Measurements from ENCODE around the gene FCHSD2. TPM values are rescaled to one million over a fixed set of nuclear protein-coding genes. Genes with fewer than 3 reads are reported as not detected.

FCHSD2 gene
- polyA plus RNA-seq, 2 of the 4 experiments (the other 2 are of a cell fraction), result 10.5 to 19.0 TPM

DNA sequence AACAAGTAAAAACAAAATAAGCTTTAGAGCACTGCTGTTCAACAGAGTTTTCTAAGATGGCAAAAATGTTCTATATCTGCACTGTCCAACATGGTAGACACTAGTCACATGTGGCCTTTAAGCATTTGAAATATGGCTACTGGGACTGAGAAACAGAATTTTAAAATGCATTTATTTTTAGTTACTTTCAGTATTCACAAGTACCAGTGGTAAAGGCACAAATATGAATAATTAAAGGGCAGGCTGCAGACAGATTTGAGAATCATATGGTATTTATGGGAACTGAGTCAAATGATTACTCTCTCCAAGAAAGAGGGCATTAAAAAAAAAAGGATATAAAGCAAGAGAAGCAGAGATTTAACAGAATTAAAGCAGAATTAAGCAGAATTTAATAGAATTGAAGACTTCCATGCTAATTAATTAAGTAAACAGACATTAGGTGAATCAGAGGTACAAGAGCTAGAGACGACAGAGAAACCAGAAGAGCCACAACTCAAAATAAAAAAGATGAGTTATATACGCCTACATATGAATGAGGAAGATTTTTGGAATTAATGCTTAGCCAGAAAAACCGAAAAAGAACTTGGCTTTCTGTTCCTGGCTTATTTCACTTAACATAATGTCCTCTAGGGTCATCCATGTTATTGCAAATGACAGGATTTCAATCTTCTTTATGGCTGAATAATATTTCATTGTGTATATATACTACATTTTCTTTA, 167.5 kb downstream of the FCHSD2 start:
- peaks cover 12% of the 10 kb centered on the region; the same call in 1 of the 3 replicates for H3K9me3 ChIP-seq
- ChIA-PET CTCF (interaction anchor here (0.6 to 0.9 kb wide), 2 partner anchors 101 to 293 kb away, joined by 3 read pairs; no protein-coding TSS in a partner anchor), POLR2A (no interaction called here)
- TF ChIP-seq EHF (CRISPR knock-in tag; IDR thresholded peaks at IDR 0.05) (no peak), ZSCAN20 (CRISPR knock-in tag; IDR thresholded peaks at IDR 0.05) (no peak), RAD21 (conservative IDR thresholded peaks at IDR 0.05 in 1 of 2, IDR thresholded peaks at IDR 0.05 in 1 of 2) (no peak), TFCP2L1 (CRISPR knock-in tag; IDR thresholded peaks at IDR 0.05) (no peak)
- TF ChIP-seq, protein P1, sequence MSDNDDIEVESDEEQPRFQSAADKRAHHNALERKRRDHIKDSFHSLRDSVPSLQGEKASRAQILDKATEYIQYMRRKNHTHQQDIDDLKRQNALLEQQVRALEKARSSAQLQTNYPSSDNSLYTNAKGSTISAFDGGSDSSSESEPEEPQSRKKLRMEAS (IDR thresholded peaks at IDR 0.05), result no peak
- H3K4me1 ChIP-seq, result peaks cover 4% of the 10 kb centered on the region; the same call in 1 of the 3 replicates
- no peak overlapping the region for H3K4me2 ChIP-seq
- FAIRE-seq, result no peak
- no peak overlapping the region for H3K27ac ChIP-seq
- no peak overlapping the region for H3K4me3 ChIP-seq
- WGBS (ENCODE audit: missing lambda C conversion rate), result 91% methylated on average over 3 of the region's 3 CpGs
- no peak for ATAC-seq
- no peak for DNase-seq (ENCODE audit: low read depth in 1 of 2, low spot score in 1 of 2)

DNA sequence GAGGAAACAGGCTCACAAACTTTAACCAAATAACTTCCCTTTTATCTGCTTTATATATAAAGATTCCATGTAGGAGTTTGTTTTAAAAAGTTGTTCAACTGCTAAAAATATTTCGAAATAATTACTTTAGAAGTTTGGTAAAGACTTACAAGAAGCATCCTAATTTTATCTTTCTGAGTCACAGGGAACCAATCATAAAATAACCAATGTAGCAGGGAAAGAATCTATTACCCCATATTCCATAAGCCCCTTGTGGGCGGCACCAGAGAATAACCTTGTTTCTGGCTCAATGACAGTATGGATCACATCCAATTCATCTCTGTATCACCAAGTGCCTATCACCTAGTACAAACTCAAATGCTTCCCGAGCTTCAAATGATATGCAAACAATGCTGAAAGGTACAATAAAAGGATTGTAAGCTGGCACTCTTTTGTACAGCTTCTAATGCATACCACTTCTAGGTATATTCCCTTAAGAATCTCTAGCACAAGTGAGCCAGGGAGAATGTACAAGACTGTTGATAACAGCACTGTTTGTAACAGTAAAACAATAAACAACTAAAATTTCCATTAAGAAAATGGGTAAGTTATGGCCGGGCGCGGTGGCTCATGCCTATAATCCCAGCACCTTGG, 169.5 kb downstream of the FCHSD2 start:
- H3K27ac ChIP-seq, result no peak overlapping the region
- POLR2A ChIA-PET, result no interaction called here
- FAIRE-seq, result no peak

DNA sequence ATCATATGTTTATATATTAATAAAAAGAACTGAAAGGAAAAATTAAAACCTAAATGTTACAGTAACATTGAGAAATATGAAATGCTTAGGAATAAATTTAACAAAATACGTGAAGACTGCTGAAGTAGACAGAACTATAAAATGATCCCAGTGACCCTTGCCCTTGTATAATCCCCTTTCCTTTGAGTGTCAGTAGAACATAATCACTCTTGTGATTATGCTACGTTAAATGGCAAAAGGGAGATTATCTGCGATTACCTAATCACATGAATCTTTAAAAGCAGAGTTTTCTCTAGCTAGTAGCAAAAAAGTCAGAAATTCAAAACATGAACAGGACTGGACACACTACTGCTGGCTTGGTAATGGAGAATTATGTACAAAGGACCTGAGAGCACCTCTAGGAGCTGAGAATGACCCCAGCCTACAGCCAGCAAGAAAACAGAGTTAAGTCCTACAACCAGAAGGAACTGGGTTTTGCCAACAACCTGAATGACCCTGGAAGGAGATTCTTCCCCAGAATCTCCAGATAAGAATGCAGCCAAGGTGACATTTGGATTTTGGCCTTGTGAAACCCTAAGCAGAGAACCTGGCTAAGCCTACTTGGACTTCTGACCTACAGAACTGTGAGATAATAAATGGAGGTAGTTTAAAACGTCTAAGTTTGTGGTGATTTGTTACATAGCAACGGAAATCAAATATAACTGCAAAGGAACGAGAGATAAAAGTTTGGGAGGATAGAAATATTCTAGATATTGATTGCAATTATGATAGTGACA, 170.7 kb downstream of the FCHSD2 start:
- FAIRE-seq, result no peak
- H3K27ac ChIP-seq, result no peak overlapping the region
- H3K4me1 ChIP-seq, result peaks cover 6% of the 10 kb centered on the region; the same call in 1 of the 3 replicates
- ATAC-seq, result no peak
- H3K4me3 ChIP-seq, result no peak overlapping the region
- WGBS (ENCODE audit: missing lambda C conversion rate), result 85% methylated on average over 6 of the region's 6 CpGs
- no peak overlapping the region for H3K4me2 ChIP-seq
- POLR2A ChIA-PET, result no interaction called here
- DNase-seq (ENCODE audit: low read depth in 1 of 2, low spot score in 1 of 2), result no peak
- peaks cover under 1% of the 10 kb centered on the region; the same call in 1 of the 3 replicates for H3K9me3 ChIP-seq
- CTCF ChIA-PET, result interaction anchor here (0.5 to 0.8 kb wide), 2 partner anchors 11 to 75 kb away, joined by 3 to 5 read pairs; no protein-coding TSS in a partner anchor
- TF ChIP-seq HOXB13 (CRISPR knock-in tag; IDR thresholded peaks at IDR 0.05; ENCODE audit: low read depth), result no peak
- TF ChIP-seq MAZ (IDR thresholded peaks at IDR 0.05; ENCODE audit: borderline replicate concordance, low read depth, low read length), result no peak
- TF ChIP-seq, protein P2, sequence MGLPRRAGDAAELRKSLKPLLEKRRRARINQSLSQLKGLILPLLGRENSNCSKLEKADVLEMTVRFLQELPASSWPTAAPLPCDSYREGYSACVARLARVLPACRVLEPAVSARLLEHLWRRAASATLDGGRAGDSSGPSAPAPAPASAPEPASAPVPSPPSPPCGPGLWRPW (IDR thresholded peaks at IDR 0.05), result no peak
- no peak for TF ChIP-seq JUNB (IDR thresholded peaks at IDR 0.05)
- TF ChIP-seq CEBPB (IDR thresholded peaks at IDR 0.05), result no peak

More for the DNA sequence above, 169.5 kb downstream of the FCHSD2 start:
- Histone ChIP-seq H3K4me2 (no peak overlapping the region), H3K9me3 (peaks cover 12% of the 10 kb centered on the region; the same call in 1 of the 3 replicates), H3K4me1 (peaks cover 6% of the 10 kb centered on the region; the same call in 1 of the 3 replicates), H3K4me3 (no peak overlapping the region)
- 87% methylated on average over 6 of the region's 6 CpGs for WGBS (ENCODE audit: missing lambda C conversion rate)
- TF ChIP-seq ZFP36 (IDR thresholded peaks at IDR 0.05; ENCODE audit: borderline replicate concordance, partially characterized antibody), result no peak
- no peak for TF ChIP-seq JUNB (IDR thresholded peaks at IDR 0.05)
- TF ChIP-seq POLR2A (IDR thresholded peaks at IDR 0.05; ENCODE audit: low read length), result no peak
- TF ChIP-seq ZNF302 (CRISPR knock-in tag; IDR thresholded peaks at IDR 0.05), result no peak
- no peak for TF ChIP-seq MAZ (IDR thresholded peaks at IDR 0.05; ENCODE audit: borderline replicate concordance, low read depth, low read length)
- no peak for TF ChIP-seq HEYL (CRISPR knock-in tag; IDR thresholded peaks at IDR 0.05)
- TF ChIP-seq NR3C1 (IDR thresholded peaks at IDR 0.05), result no peak
- TF ChIP-seq, protein P3, sequence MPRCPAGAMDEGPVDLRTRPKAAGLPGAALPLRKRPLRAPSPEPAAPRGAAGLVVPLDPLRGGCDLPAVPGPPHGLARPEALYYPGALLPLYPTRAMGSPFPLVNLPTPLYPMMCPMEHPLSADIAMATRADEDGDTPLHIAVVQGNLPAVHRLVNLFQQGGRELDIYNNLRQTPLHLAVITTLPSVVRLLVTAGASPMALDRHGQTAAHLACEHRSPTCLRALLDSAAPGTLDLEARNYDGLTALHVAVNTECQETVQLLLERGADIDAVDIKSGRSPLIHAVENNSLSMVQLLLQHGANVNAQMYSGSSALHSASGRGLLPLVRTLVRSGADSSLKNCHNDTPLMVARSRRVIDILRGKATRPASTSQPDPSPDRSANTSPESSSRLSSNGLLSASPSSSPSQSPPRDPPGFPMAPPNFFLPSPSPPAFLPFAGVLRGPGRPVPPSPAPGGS (IDR thresholded peaks at IDR 0.05), result no peak
- TF ChIP-seq POLR2AphosphoS2 (conservative IDR thresholded peaks at IDR 0.05; ENCODE audit: low read length), result no peak
- no peak for TF ChIP-seq CEBPB (IDR thresholded peaks at IDR 0.05)
- DNase-seq (ENCODE audit: low read depth in 1 of 2, low spot score in 1 of 2) (no peak), ATAC-seq (no peak)
- CTCF ChIA-PET, result interaction anchor here (0.6 to 1.3 kb wide), 2 partner anchors 248 to 300 kb away, joined by 3 read pairs; no protein-coding TSS in a partner anchor
